Endothelial cell (in vitro differentiated cells): ENCODE measurements around the gene C11orf58. TPM values are rescaled to one million over a fixed set of nuclear protein-coding genes. Genes with fewer than 3 reads are reported as not detected.
A peak's percentile ranks its signal among the peaks of the same experiment; 100 is the strongest.

ENCODE experiments used
- DNase-seq: peaks from one replicate; pipeline ENCODE4 v3.0.0; 2021; ENCODE audit warnings: low spot score
- H3K27ac Mint-ChIP-seq: one replicate; pipeline ENCODE4 v1.8.0; 2021; ENCODE audit warnings: mixed read lengths, inconsistent platforms; ENCODE audit not compliant: unreplicated experiment
- H3K27me3 Mint-ChIP-seq: one replicate; pipeline ENCODE4 v1.8.0; 2021; ENCODE audit warnings: mild to moderate bottlenecking, moderate library complexity, mixed read lengths, inconsistent platforms; ENCODE audit not compliant: unreplicated experiment
- H3K36me3 Mint-ChIP-seq: one replicate; pipeline ENCODE4 v1.8.0; 2021; ENCODE audit warnings: mild to moderate bottlenecking, low read depth, mixed read lengths, inconsistent platforms; ENCODE audit not compliant: unreplicated experiment
- H3K4me1 Mint-ChIP-seq: one replicate; pipeline ENCODE4 v1.8.0; 2021; ENCODE audit warnings: mild to moderate bottlenecking, mixed read lengths, inconsistent platforms; ENCODE audit not compliant: unreplicated experiment
- H3K4me3 Mint-ChIP-seq: one replicate; pipeline ENCODE4 v1.8.0; 2021; ENCODE audit warnings: mild to moderate bottlenecking, mixed read lengths, inconsistent platforms; ENCODE audit not compliant: unreplicated experiment
- H3K9me3 Mint-ChIP-seq: one replicate; pipeline ENCODE4 v1.8.0; 2021; ENCODE audit warnings: mixed read lengths, inconsistent platforms; ENCODE audit not compliant: unreplicated experiment
- total RNA-seq: library from RNA; stranded (reverse); fragmentation: NEBNext Ultra II Directional; extraction: Animal tissue kit (Norgen Biotek cat#: 25700); gene quantifications from one replicate; pipeline ENCODE4 v1.2.1, GENCODE V29; 2021; ENCODE audit not compliant: unreplicated experiment
- TF ChIP-seq, protein P1 (sequence below): fragments of 200-600 bp; sonication (generic); IDR thresholded peaks from one replicate; pipeline ENCODE4 v1.5.0; 2021; ENCODE audit warnings: antibody characterized with exemption; ENCODE audit not compliant: unreplicated experiment

Gene C11orf58
- total RNA-seq, 1 donor from 2014 or later, result 125 TPM

DNA sequence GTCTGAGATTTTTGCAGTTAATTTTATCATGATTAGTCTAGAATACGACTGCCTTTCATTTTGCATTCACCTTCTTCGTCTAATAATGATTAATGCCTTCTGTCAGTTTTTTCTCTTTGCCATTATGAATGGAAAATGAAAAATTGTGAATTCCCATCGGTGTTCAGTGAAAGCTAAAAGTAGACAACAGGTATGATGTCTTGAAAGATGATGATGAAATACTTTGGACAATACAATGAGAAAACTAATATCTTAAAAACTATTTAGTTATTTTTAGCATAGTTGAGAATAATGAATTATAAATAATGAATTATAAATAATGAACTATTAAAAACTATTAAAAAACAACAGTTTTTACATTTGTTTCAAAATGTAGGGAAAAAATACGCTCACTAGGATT is 5.0 kb downstream of the C11orf58 start:
- TF ChIP-seq, protein P1, sequence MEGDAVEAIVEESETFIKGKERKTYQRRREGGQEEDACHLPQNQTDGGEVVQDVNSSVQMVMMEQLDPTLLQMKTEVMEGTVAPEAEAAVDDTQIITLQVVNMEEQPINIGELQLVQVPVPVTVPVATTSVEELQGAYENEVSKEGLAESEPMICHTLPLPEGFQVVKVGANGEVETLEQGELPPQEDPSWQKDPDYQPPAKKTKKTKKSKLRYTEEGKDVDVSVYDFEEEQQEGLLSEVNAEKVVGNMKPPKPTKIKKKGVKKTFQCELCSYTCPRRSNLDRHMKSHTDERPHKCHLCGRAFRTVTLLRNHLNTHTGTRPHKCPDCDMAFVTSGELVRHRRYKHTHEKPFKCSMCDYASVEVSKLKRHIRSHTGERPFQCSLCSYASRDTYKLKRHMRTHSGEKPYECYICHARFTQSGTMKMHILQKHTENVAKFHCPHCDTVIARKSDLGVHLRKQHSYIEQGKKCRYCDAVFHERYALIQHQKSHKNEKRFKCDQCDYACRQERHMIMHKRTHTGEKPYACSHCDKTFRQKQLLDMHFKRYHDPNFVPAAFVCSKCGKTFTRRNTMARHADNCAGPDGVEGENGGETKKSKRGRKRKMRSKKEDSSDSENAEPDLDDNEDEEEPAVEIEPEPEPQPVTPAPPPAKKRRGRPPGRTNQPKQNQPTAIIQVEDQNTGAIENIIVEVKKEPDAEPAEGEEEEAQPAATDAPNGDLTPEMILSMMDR, result no peak
- H3K27ac Mint-ChIP-seq, result no peak overlapping the region
- no peak for DNase-seq
- H3K9me3 Mint-ChIP-seq, result no peaks in the 10 kb centered on the region
- H3K4me1 Mint-ChIP-seq, result peaks cover 7% of the 10 kb centered on the region
- no peak overlapping the region for H3K4me3 Mint-ChIP-seq
- H3K27me3 Mint-ChIP-seq, result no peaks in the 10 kb centered on the region
- peaks cover 15% of the 10 kb centered on the region for H3K36me3 Mint-ChIP-seq

DNA sequence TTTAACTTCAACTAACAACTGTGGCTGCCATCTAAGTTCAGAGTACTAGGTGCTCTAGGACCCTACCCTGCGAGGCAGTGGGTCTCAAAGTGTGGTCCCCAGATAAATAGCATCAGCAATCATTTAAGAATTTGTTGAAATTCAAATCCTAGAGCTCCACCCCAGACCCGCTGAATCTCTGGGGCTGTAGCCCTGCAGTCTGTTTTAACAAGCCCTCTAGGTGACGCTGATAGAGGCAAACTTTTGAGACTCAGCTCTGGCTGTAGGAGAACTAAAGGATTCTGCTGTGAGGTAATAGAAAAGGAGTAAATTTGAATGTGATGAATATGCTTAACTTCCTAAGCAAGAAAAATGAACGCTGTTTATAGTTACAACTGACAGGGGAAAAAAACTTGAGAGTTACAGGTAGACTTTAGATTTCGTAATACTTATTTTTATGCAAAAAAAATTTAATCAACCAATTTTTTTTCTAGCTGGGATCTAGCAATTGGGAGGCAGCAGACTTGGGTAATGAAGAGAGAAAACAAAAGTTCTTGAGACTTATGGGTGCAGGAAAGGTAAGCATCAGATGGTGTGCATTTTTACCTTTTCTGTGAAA is 5.8 kb downstream of the C11orf58 start:
- H3K4me3 Mint-ChIP-seq, result no peak overlapping the region

DNA sequence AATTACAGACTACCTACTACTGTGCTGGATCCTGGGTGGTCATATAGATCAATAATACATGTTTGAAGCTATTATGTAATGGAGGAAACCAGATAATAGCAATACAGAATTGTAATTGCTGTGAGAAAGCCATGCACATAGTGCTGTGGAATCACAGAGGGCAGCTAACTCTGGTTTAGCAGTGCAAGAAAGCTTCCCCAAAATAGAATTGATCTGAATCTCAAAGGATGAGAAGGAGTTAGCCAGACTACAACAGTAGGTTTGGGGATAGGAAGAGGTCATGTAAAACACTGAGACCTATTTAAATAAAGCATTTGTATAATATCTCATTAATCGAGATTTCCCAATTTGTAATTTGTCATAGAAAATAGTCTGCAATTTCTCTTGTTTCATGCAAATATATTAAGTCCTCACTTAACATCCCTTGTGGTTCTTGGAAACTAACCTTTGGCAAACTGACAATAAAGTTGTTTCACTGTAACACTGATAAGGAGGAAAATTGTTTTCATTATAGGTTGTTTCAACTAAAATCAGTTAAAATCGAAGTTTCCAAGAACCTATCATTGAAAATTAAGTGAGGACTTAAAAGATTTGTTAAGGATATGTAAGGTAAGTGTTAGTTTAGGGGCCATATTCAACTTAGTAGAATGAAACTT is 7.6 kb downstream of the C11orf58 start:
- Mint-ChIP-seq H3K9me3 (no peaks in the 10 kb centered on the region), H3K4me3 (peak overlapping the region; percentile 2), H3K4me1 (peaks cover 7% of the 10 kb centered on the region), H3K27me3 (peaks cover 1% of the 10 kb centered on the region), H3K27ac (no peak overlapping the region), H3K36me3 (peaks cover 20% of the 10 kb centered on the region)
- TF ChIP-seq, protein P1, result no peak
- no peak for DNase-seq

More for the DNA sequence above, 5.8 kb downstream of the C11orf58 start:
- H3K4me1 Mint-ChIP-seq, result peaks cover 7% of the 10 kb centered on the region
- H3K27me3 Mint-ChIP-seq, result no peaks in the 10 kb centered on the region
- TF ChIP-seq, protein P1, result no peak
- no peak for DNase-seq
- no peak overlapping the region for H3K27ac Mint-ChIP-seq
- no peaks in the 10 kb centered on the region for H3K9me3 Mint-ChIP-seq
- H3K36me3 Mint-ChIP-seq, result peaks cover 15% of the 10 kb centered on the region

DNA sequence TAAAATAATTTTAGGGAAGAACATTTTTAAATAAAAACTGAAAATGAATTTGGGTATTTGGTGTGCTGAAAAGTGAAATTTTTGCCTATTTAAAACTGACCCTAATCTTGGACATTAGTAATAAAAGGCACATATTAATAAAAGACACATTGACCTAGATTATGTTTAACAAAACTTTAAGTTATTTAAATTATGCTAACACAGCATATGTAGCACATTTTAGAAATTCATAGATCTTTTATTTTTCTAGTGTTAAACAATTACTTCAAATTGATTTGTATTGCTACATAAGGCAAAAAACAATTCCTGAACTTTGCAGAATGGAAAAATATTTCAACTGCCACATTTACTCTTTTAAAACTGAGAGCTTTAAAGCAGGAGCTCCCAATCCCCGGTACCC is 10.6 kb downstream of the C11orf58 start:
- no peaks in the 10 kb centered on the region for H3K4me1 Mint-ChIP-seq

More for the DNA sequence above, 10.6 kb downstream of the C11orf58 start:
- Mint-ChIP-seq H3K27me3 (peaks cover 1% of the 10 kb centered on the region), H3K9me3 (no peaks in the 10 kb centered on the region), H3K4me3 (no peak overlapping the region), H3K27ac (no peak overlapping the region), H3K36me3 (peaks cover 27% of the 10 kb centered on the region)
- TF ChIP-seq, protein P1, result no peak
- DNase-seq, result no peak
